GM12878 (cell line): ENCODE measurements around the gene COPS7A. TPM values are rescaled to one million over a fixed set of nuclear protein-coding genes. Genes with fewer than 3 reads are reported as not detected.
A peak's percentile ranks its signal among the peaks of the same experiment; 100 is the strongest.

Experiments used
- ATAC-seq: fragments of 200-7000 bp; cut with Tn5 transposase; 3 replicates; pipeline ENCODE4 v1.9.1; 2020; ENCODE audit warnings: mild to moderate bottlenecking, moderate library complexity
- BruUV-seq: library from RNA; stranded (reverse); fragments of 400-500 nt; replicated peaks from 2 replicates; lab custom pipeline; 2021; lab: Mats Ljungman, UMichigan
- CTCF ChIA-PET: fragments of 300-600 bp; sonication (Branson Sonifier 250); formaldehyde crosslinking; extraction: SDS; loops from one replicate; lab custom pipeline; 2021; ENCODE audit warnings: inconsistent platforms; lab: Yijun Ruan, JAX
- POLR2A ChIA-PET: fragments of 350-600 bp; formaldehyde crosslinking; extraction: SDS; loops from one replicate; lab custom pipeline; 2021; ENCODE audit warnings: inconsistent platforms; lab: Charles Lee
- RAD21 ChIA-PET: fragments of 300-600 bp; sonication (Branson Sonifier 250); formaldehyde crosslinking; loops from one replicate; lab custom pipeline; 2023; ENCODE audit warnings: antibody characterized with exemption; ENCODE audit not compliant: unreplicated experiment; lab: Charles Lee
- SMC1A ChIA-PET: fragments of 300-600 bp; sonication (Branson Sonifier 250); formaldehyde crosslinking; loops from one replicate; lab custom pipeline; 2023; ENCODE audit not compliant: unreplicated experiment, uncharacterized antibody; lab: Charles Lee
- DNase-seq: peaks from one replicate; pipeline ENCODE4 v3.0.0-alpha.2; 2011; ENCODE audit warnings: low read depth, low spot score
- FAIRE-seq: peaks from 3 replicates; lab custom pipeline; 2011; peaks lifted over from hg19 to GRCh38; lab: Jason Lieb, UNC
- H2AFZ ChIP-seq: 2 replicates; pipeline ENCODE4 v1.6.0; 2011; ENCODE audit warnings: low read depth, low read length, control low read depth; ENCODE audit not compliant: control insufficient read depth
- H3K27ac ChIP-seq: 2 replicates; pipeline ENCODE4 v1.5.1; 2011; ENCODE audit warnings: control low read depth; ENCODE audit not compliant: control insufficient read depth, insufficient read depth
- H3K27me3 ChIP-seq, 2 experiments: replicated peaks in 1 of 2; 2 replicates each; pipeline versions ENCODE4 v1.6.0 to v1.6.1; 2011; ENCODE audit warnings: low read length in 1 of 2; ENCODE audit not compliant: control insufficient read depth in 2 of 2, insufficient read depth in 2 of 2
- H3K36me3 ChIP-seq, 2 experiments: 2 replicates each; pipeline ENCODE4 v1.5.1; 2011; ENCODE audit warnings: low read length in 1 of 2; ENCODE audit not compliant: control insufficient read depth in 2 of 2, insufficient read depth in 2 of 2
- H3K4me1 ChIP-seq: 2 replicates; pipeline ENCODE4 v1.6.1; 2011; ENCODE audit warnings: mild to moderate bottlenecking, low read length, moderate library complexity, mixed read lengths; ENCODE audit not compliant: control insufficient read depth, insufficient read depth
- H3K4me2 ChIP-seq: 2 replicates; pipeline ENCODE4 v1.6.0; 2011; ENCODE audit warnings: control low read depth; ENCODE audit not compliant: control insufficient read depth, insufficient read depth
- H3K4me3 ChIP-seq: fragments of 200-600 bp; sonication (generic); 2 replicates; pipeline ENCODE4 v1.5.1; 2016
- H3K79me2 ChIP-seq: 2 replicates; pipeline ENCODE4 v1.6.0; 2011; ENCODE audit warnings: low read length; ENCODE audit not compliant: control insufficient read depth, insufficient read depth
- H3K9ac ChIP-seq: 2 replicates; pipeline ENCODE4 v1.8.0; 2011; ENCODE audit warnings: low read length, control low read depth, mixed read lengths; ENCODE audit not compliant: control insufficient read depth, insufficient read depth
- H3K9me3 ChIP-seq: replicated peaks from 3 replicates; pipeline ENCODE4 v1.5.1; 2011; ENCODE audit warnings: mild to moderate bottlenecking, low read length; ENCODE audit not compliant: control insufficient read depth, insufficient read depth
- H4K20me1 ChIP-seq: 2 replicates; pipeline ENCODE4 v1.6.0; 2011; ENCODE audit not compliant: control insufficient read depth, insufficient read depth
- CBX3 ChIP-seq: fragments of 200-600 bp; sonication (generic); IDR thresholded peaks from 2 replicates; pipeline ENCODE4 v1.6.1; 2016; ENCODE audit warnings: low read depth, borderline replicate concordance
- E2F8 ChIP-seq: fragments of 450-650 bp; IDR thresholded peaks from 2 replicates; pipeline ENCODE4 v1.6.1; 2018; ENCODE audit warnings: mild to moderate bottlenecking, low read depth, moderate library complexity; ENCODE audit not compliant: partially characterized antibody
- EZH2 ChIP-seq: IDR thresholded peaks from 2 replicates; pipeline ENCODE4 v1.6.1; 2012; ENCODE audit warnings: low read depth, mild to moderate bottlenecking, control low read depth, inconsistent platforms, low read length, borderline replicate concordance; ENCODE audit not compliant: control insufficient read depth
- NR2C2 ChIP-seq: IDR thresholded peaks from 2 replicates; pipeline ENCODE4 v1.6.1; 2011; ENCODE audit warnings: borderline replicate concordance, low read depth; ENCODE audit not compliant: control insufficient read depth, insufficient read length
- PKNOX1 ChIP-seq: fragments of 450-650 bp; IDR thresholded peaks from 2 replicates; pipeline ENCODE4 v1.6.1; 2016; ENCODE audit warnings: mild to moderate bottlenecking
- RELB ChIP-seq: fragments of 450-650 bp; IDR thresholded peaks from 2 replicates; pipeline ENCODE4 v1.6.1; 2017; ENCODE audit warnings: low read depth, mild to moderate bottlenecking, moderate library complexity
- YY1 ChIP-seq: IDR thresholded peaks from 2 replicates; pipeline ENCODE4 v1.6.1; 2011; ENCODE audit warnings: low read depth, mild to moderate bottlenecking, low read length
- ZBTB40 ChIP-seq: fragments of 450-650 bp; IDR thresholded peaks from 2 replicates; pipeline ENCODE4 v1.6.1; 2016; ENCODE audit warnings: mild to moderate bottlenecking, moderate library complexity, borderline replicate concordance
- WGBS: methylation state at CpG from one replicate; pipeline ENCODE4 v1.1.6; 2016; ENCODE audit warnings: low lambda C conversion rate; ENCODE audit not compliant: insufficient replicate concordance, insufficient coverage; ENCODE audit errors: missing lambda C conversion rate; 5-methylcytosine and 5-hydroxymethylcytosine counted together
- in situ Hi-C: fragments of 300-500 bp; cut with MboI; formaldehyde crosslinking; loops from 9 replicates; pipeline ENCODE4 v1.14.3; 2018; ENCODE audit warnings: mixed read lengths
- intact Hi-C: fragments of 100-400 bp; cut with micrococcal nuclease; formaldehyde crosslinking; loops from one replicate; pipeline ENCODE4 v1.14.2; 2022; ENCODE audit not compliant: unreplicated experiment
- polyA plus RNA-seq, 11 experiments: library from polyadenylated mRNA; depleted of rRNA in 4 of 11; unstranded in 6 of 11; stranded (reverse) in 5 of 11; fragments of >200 nt; fragmentation: Nextera tagmentation in 4 of 11; fragmentation: Illumina TruSeq in 1 of 11; extraction: Ambion mirVana in 4 of 11; extraction: Trizol in 1 of 11; gene quantifications; 1 replicate in 1 of 11; 2 replicates in 10 of 11; pipeline versions ENCODE4 v1.2.1 to v1.2.3, GENCODE V29; 2011 to 2016; ENCODE audit warnings: inconsistent platforms in 2 of 11, missing spikeins in 2 of 11, low read depth in 1 of 11
- total RNA-seq, 4 experiments: library from RNA; depleted of rRNA in 3 of 4; stranded (reverse); fragments of >200 nt in 3 of 4; fragmentation: Illumina TruSeq in 1 of 4; extraction: Trizol in 1 of 4; gene quantifications; 2 replicates each; pipeline versions ENCODE4 v1.2.1 to v1.2.3, GENCODE V29; 2013 to 2021

COPS7A gene
- total and polyA plus RNA-seq, 10 of the 15 experiments (the other 5 are each of a cell fraction or from before 2014, with no cell fraction given): 25.7 to 74.0 (median 51.9) TPM

GRCh38 chr12:6745741-6746525 is 22.1 kb downstream of the COPS7A start (continued):
- TF ChIP-seq ZBTB40: peak; percentile 61; the same call in 1 of the 2 replicates

- ChIA-PET SMC1A (no interaction called here), CTCF (interaction anchor here (0.6 to 1.3 kb wide), 2 partner anchors 10 to 12 kb away, joined by 3 read pairs; no protein-coding TSS in a partner anchor), RAD21 (no interaction called here), POLR2A (no interaction called here)
- DNase-seq: no peak
- no TSS peak for BruUV-seq
- Histone ChIP-seq H3K27ac (no peak overlapping the region), H2AFZ (no peak overlapping the region), H3K9ac (no peak overlapping the region), H3K9me3 (peaks cover 5% of the 10 kb centered on the region), H3K4me2 (no peak overlapping the region), H3K4me3 (no peak overlapping the region), H3K36me3 (peaks cover 6 to 14% of the 10 kb centered on the region in 2 experiments; a peak in 3 of 4 replicates), H4K20me1 (no peaks in the 10 kb centered on the region), H3K27me3 (no peaks in the 10 kb centered on the region), H3K79me2 (peaks cover 7% of the 10 kb centered on the region), H3K4me1 (peaks cover 20% of the 10 kb centered on the region)
- ATAC-seq: no peak
- intact Hi-C loops: no loop called here
- TF ChIP-seq NR2C2 (no peak), PKNOX1 (no peak), E2F8 (no peak), YY1 (no peak), EZH2 (no peak), CBX3 (no peak), RELB (no peak)
- WGBS: 88% methylated on average over 4 of the region's 4 CpGs
- in situ Hi-C loops: no loop called here
- no peak for FAIRE-seq
Measured at GRCh38 chr12:6747216-6747615, 23.4 kb downstream of the COPS7A start.
